Measurements from ENCODE around the gene HYAL3.
A peak's percentile ranks its signal among the peaks of the same experiment; 100 is the strongest.
"Not testable (repeated sequence)": the region's sequence is repeated elsewhere in the genome, so short reads cannot be mapped to it uniquely, and the experiment has no call there.

Gene HYAL3

GRCh38 chr3:50289130-50289529 lies 10.1 kb downstream of the HYAL3 start:
- DNase-seq (ENCODE audit: low spot score) = no peak

DNA sequence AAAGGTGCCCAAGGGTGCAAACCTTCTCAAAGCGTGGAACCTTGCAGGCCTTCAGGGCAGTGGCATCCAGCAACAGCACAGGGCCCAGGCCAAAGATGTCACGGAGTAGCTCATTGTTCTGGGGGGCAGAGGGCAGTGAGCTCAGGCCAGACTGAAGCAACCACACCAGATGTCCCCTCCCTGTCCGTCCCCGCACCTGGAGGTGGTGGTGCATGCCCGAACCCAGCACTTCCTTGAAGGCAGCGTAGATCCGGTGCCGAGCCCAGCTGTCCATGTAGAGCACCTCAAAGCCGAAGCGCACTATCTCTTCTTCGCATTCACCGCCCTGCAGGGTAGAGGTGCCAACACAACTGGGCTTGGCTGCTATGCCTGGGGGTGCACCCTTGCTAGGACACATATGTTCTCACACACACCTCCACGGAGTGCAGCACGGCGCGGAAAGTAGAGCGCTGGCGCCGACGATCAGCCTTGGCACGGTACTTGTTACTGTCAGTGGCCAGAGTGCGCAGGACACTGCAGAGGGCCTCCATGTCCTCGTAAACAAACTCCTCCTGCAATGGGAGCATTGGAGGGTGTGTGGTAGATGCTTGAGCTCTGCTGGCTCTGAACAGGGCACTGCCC lies 10.7 kb downstream of the HYAL3 start:
- DNase-seq (ENCODE audit: low spot score) = no peak

DNA sequence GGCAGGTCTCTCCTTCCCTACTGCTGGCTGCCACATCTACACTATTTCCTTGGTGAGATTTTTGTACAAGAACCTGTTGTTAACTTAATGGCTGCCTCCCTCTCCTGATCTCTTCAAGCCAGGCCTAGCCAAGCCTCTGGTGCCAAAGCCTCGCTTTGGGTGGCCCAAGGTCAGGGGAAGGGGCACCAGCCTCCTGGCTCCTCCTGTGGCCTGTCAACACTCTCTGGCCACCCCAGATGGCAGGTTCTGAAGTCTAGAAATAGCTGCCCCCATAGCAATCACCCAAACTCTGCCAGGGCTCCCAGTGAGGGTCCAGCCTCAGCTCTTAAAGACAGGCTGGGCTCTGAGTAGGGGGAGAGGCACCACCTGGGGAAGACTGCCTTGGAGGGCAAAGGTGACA lies 11.9 kb downstream of the HYAL3 start:
- DNase-seq (ENCODE audit: low spot score) = no peak

- DNase-seq (ENCODE audit: low spot score) = no peak
These were observed 12.6 kb downstream of the HYAL3 start for GRCh38 chr3:50286322-50287227.

- DNase-seq (ENCODE audit: low spot score) = not testable (repeated sequence)
These were observed 15.1 kb downstream of the HYAL3 start for GRCh38 chr3:50284121-50284520.

- DNase-seq (ENCODE audit: low spot score) = no peak
These were observed 19.8 kb downstream of the HYAL3 start for GRCh38 chr3:50279255-50280016.

- no peak for DNase-seq (ENCODE audit: low spot score)
These were observed 20.4 kb downstream of the HYAL3 start, which contains the start of gene LSMEM2 for GRCh38 chr3:50278880-50279224. TSS of gene LSMEM2 (plus strand) at chr3:50279087. CDS start at chr3:50279114, 27 bp downstream.

GRCh38 chr3:50278123-50278879 lies 20.9 kb downstream of the HYAL3 start:
- DNase-seq (ENCODE audit: low spot score) = no peak

- no peak for DNase-seq (ENCODE audit: low spot score)
These were observed 22.5 kb downstream of the HYAL3 start for GRCh38 chr3:50276762-50277101.

- DNase-seq (ENCODE audit: low spot score) = no peak
These were observed 23.0 kb downstream of the HYAL3 start for GRCh38 chr3:50275996-50276761.

GRCh38 chr3:50275141-50275995 lies 23.8 kb downstream of the HYAL3 start:
- no peak for DNase-seq (ENCODE audit: low spot score)

DNA sequence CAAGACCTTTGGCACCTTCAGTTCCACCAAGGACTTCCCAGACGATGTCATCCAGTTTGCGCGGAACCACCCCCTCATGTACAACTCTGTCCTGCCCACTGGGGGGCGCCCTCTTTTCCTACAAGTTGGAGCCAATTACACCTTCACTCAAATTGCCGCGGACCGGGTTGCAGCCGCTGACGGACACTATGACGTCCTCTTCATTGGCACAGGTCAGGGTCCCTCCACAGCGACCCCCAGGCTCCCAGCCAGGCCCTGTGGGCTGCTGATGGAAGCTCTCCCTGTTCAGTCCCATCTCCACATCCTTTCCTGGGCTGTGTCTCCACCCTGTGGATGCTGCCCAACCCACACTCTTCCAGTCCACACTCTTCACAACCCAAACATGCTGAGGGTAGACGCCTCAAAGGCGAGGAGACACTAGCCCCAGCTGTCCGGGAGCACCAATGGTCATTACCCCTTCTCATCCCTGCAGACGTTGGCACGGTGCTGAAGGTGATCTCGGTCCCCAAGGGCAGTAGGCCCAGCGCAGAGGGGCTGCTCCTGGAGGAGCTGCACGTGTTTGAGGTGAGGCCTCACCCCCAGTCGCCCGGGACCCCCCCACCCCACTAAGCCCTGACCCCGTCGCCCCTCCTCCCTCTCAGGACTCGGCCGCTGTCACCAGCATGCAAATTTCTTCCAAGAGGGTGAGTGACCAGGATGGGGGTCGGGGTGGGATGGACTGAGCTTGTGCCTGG lies 24.7 kb downstream of the HYAL3 start:
- peak; percentile 66 for DNase-seq (ENCODE audit: low spot score)

- no peak for DNase-seq (ENCODE audit: low spot score)
These were observed 25.5 kb downstream of the HYAL3 start for GRCh38 chr3:50273689-50274065.

DNA sequence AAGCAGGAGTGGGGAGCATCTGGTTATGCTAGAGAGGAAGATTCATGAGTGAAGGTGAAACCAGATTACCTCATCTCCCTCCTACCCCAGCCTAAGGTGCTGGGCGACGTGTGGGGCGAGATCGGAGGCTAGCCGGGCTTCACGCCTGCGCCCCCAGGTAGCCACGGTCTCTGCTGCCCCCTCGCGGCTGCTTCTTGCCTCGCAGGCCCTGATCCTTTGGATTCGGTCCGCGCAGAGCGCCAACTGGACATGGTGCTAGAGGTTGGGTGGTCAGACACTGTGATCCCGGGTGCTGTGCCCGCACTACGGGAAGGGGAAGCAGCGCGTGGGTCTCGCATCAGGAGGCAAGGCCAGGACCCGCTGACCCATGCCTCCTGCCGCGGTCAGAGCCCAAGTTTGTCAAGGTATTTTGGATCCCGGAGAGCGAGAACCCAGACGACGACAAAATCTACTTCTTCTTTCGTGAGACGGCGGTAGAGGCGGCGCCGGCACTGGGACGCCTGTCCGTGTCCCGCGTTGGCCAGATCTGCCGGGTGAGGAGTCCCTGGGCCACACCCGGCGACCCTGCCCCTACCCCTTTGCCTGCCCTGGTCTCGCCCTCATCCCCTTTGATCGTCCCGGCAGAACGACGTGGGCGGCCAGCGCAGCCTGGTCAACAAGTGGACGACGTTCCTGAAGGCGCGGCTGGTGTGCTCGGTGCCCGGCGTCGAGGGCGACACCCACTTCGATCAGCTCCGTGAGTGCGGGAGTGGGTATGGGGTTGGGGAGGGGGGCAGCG lies 26.1 kb downstream of the HYAL3 start:
- peak; percentile 89 for DNase-seq (ENCODE audit: low spot score)

DNA sequence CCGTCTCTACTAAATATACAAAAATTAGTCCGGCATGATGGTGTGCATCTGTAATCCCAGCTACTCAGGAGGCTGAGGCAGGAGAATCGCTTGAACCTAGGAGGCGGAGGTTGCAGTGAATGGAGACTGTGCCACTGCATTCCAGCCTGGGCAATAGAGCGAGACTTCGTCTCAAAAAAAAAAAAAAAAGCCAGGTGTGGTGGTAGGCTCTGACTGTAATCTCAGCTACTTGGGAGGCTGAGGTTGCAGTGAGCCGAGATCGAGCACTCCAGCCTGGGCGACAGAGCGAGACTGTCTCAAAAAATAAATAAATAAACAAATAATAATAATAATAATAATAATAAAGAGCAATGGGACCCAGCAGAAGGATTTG lies 26.7 kb downstream of the HYAL3 start:
- DNase-seq (ENCODE audit: low spot score) = peak; percentile 70

- no peak for DNase-seq (ENCODE audit: low spot score)
These were observed 27.8 kb downstream of the HYAL3 start for GRCh38 chr3:50271314-50271936.

- DNase-seq (ENCODE audit: low spot score) = no peak
These were observed 28.6 kb downstream of the HYAL3 start for GRCh38 chr3:50270422-50271224.

DNA sequence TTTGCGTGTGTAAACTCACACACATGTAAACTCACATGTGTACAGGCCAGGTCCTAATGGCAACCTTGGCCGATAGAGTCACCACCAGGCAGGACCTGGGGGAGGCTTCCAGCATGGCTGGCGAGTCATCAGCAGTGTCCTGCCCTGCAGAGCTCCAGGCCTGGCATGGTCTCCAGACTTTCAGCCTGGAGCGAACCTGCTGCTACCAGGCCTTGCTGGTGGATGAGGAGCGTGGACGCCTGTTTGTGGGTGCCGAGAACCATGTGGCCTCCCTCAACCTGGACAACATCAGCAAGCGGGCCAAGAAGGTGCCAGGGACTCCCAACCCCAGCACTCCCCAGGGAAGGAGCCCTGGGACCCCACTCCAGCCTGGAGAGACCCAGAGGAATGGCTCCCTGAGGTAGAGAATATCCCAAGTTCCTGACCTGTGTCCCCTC lies 29.2 kb downstream of the HYAL3 start:
- peak; percentile 75 for DNase-seq (ENCODE audit: low spot score)
